ENCODE measurements around the gene IPO11.
A peak's percentile ranks its signal among the peaks of the same experiment; 100 is the strongest.

DNA sequence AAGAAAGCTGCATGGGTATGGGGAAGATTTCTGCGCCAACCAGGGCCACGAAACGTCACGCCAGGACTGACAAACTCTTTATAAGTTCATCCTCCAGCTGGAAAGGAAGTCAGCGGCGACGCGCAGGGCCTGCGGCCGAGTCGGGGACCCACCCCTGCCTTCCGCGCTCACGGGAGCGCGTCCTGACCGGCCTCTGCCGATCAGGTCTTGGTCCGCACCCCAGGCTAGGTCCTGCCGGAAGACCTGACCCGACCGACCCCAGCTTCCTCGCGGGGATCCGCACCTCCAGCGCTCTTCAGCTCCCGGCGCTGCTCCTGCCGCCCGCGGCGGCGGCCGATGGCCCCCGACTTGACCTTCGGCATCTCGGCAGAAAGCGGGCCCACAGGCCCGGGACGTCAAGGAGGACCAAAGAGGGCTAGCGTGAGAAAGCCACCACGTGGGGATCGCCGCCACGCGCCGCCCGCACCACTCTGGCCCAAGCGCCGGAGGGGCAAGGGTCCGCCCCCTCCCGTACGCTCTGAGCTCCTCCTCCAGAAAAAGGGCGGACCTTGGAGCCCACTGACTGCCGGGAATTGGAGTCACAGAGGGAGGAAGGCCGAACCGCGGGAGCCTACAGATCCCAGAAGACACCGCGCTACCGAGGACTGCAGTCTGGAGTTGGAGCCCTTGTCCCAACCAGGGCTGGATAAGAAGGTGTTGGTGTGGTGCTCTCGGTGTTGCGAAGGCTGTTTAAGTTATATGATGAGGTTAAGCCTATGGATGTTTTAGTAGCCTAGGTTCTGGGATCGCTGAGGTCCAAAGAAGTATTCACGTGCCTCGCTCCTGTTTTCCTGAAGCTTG is 8.9 kb upstream of the IPO11 start, which contains the start of gene DIMT1:
- TF ChIP-seq POLR2A (IDR thresholded peaks at IDR 0.05; ENCODE audit: extremely low read depth, insufficient read length) (peak; percentile 91), MYC (IDR thresholded peaks at IDR 0.05; ENCODE audit: low read depth, low read length) (peak; percentile 99)
- TF ChIP-seq, protein P1, sequence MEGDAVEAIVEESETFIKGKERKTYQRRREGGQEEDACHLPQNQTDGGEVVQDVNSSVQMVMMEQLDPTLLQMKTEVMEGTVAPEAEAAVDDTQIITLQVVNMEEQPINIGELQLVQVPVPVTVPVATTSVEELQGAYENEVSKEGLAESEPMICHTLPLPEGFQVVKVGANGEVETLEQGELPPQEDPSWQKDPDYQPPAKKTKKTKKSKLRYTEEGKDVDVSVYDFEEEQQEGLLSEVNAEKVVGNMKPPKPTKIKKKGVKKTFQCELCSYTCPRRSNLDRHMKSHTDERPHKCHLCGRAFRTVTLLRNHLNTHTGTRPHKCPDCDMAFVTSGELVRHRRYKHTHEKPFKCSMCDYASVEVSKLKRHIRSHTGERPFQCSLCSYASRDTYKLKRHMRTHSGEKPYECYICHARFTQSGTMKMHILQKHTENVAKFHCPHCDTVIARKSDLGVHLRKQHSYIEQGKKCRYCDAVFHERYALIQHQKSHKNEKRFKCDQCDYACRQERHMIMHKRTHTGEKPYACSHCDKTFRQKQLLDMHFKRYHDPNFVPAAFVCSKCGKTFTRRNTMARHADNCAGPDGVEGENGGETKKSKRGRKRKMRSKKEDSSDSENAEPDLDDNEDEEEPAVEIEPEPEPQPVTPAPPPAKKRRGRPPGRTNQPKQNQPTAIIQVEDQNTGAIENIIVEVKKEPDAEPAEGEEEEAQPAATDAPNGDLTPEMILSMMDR (IDR thresholded peaks at IDR 0.05; ENCODE audit: low read depth, low read length): no peak
